ENCODE results near the gene NDUFAF7. TPM values are rescaled to one million over a fixed set of nuclear protein-coding genes. Genes with fewer than 3 reads are reported as not detected.
"Not testable (repeated sequence)": the region's sequence is repeated elsewhere in the genome, so short reads cannot be mapped to it uniquely, and the experiment has no call there.

The NDUFAF7 gene
- total RNA-seq: 10 to 100 TPM; 17.9 to 21.7 TPM

- peak; percentile 91 for DNase-seq
- Mint-ChIP-seq H3K27me3 (no peaks in the 10 kb centered on the region), H3K9me3 (peaks cover 3% of the 10 kb centered on the region), H3K4me1 (peaks cover 29% of the 10 kb centered on the region), H3K27ac (no peak within 1 kb of the TSS), H3K4me3 (no peak within 1 kb of the TSS), H3K36me3 (ENCODE audit: low read depth) (peaks cover 28% of the 10 kb centered on the region)
- CTCF ChIA-PET: interaction anchor here (0.9 to 1.4 kb wide), 4 partner anchors 14 to 120 kb away, joined by 3 to 6 read pairs (median 4); partner anchors contain the start of gene EIF2AK2
- POLR2A ChIA-PET: no interaction called here
Observed at GRCh38 chr2:37231241-37232130, at the start of gene NDUFAF7, which contains the start of gene CEBPZ. NDUFAF7 (plus strand) TSS chr2:37231658; CDS start chr2:37231706, 48 bp downstream. CEBPZ (minus strand) TSS chr2:37231596; CDS start chr2:37231567, 29 bp downstream.

GRCh38 chr2:37181726-37182684 lies 49.5 kb upstream of the NDUFAF7 start:
- ChIA-PET CTCF (interaction anchor here (0.6 to 2.0 kb wide), 2 partner anchors 11 to 16 kb away, joined by 4 read pairs; no protein-coding TSS in a partner anchor), POLR2A (no interaction called here)
- Mint-ChIP-seq H3K4me3 (no peak overlapping the region), H3K36me3 (ENCODE audit: low read depth) (no peaks in the 10 kb centered on the region), H3K27me3 (peaks cover 34% of the 10 kb centered on the region), H3K27ac (no peak overlapping the region), H3K9me3 (no peaks in the 10 kb centered on the region), H3K4me1 (no peaks in the 10 kb centered on the region)
- no peak for DNase-seq

GRCh38 chr2:37188570-37188969 lies 42.9 kb upstream of the NDUFAF7 start, which contains the start of gene SULT6B1:
SULT6B1 (minus strand) TSS chr2:37188670; CDS start chr2:37188640, 30 bp downstream.
- no peak for DNase-seq
- Mint-ChIP-seq H3K4me3 (no peak within 1 kb of the TSS), H3K9me3 (no peaks in the 10 kb centered on the region), H3K36me3 (ENCODE audit: low read depth) (no peaks in the 10 kb centered on the region), H3K27ac (no peak within 1 kb of the TSS), H3K4me1 (peaks cover 4% of the 10 kb centered on the region), H3K27me3 (peaks cover 13% of the 10 kb centered on the region)
- POLR2A ChIA-PET: no interaction called here
- CTCF ChIA-PET: no interaction called here

GRCh38 chr2:37189452-37190153 lies 41.9 kb upstream of the NDUFAF7 start:
- Mint-ChIP-seq H3K9me3 (no peaks in the 10 kb centered on the region), H3K27me3 (peaks cover 9% of the 10 kb centered on the region), H3K27ac (no peak overlapping the region), H3K36me3 (ENCODE audit: low read depth) (no peaks in the 10 kb centered on the region), H3K4me3 (no peak overlapping the region), H3K4me1 (peaks cover 4% of the 10 kb centered on the region)
- DNase-seq: no peak
- ChIA-PET POLR2A (no interaction called here), CTCF (interaction anchor here (0.8 to 1.0 kb wide), 2 partner anchors 21 to 187 kb away, joined by 3 read pairs; no protein-coding TSS in a partner anchor)

- no peak overlapping the region for H3K4me3 Mint-ChIP-seq
- POLR2A ChIA-PET: no interaction called here
- peaks cover 4% of the 10 kb centered on the region for H3K4me1 Mint-ChIP-seq
- H3K27me3 Mint-ChIP-seq: peaks cover 9% of the 10 kb centered on the region
- CTCF ChIA-PET: interaction anchor here (0.8 to 1.0 kb wide), 2 partner anchors 19 to 187 kb away, joined by 3 to 4 read pairs; no protein-coding TSS in a partner anchor
- no peak overlapping the region for H3K27ac Mint-ChIP-seq
- no peaks in the 10 kb centered on the region for H3K9me3 Mint-ChIP-seq
- H3K36me3 Mint-ChIP-seq (ENCODE audit: low read depth): no peaks in the 10 kb centered on the region
- DNase-seq: no peak
Observed at GRCh38 chr2:37190290-37190689, 41.2 kb upstream of the NDUFAF7 start.

GRCh38 chr2:37191253-37191652 lies 40.2 kb upstream of the NDUFAF7 start:
- Mint-ChIP-seq H3K4me3 (no peak overlapping the region), H3K4me1 (peaks cover 6% of the 10 kb centered on the region), H3K36me3 (ENCODE audit: low read depth) (peaks cover 1% of the 10 kb centered on the region), H3K27ac (no peak overlapping the region), H3K27me3 (peaks cover 9% of the 10 kb centered on the region), H3K9me3 (no peaks in the 10 kb centered on the region)
- POLR2A ChIA-PET: no interaction called here
- DNase-seq: no peak
- CTCF ChIA-PET: interaction anchor here (0.6 to 1.4 kb wide), 3 partner anchors 14 to 825 kb away, joined by 3 to 4 read pairs (median 3); no protein-coding TSS in a partner anchor

- peaks cover 8% of the 10 kb centered on the region for H3K4me1 Mint-ChIP-seq
- ChIA-PET CTCF (interaction anchor here (0.6 to 1.4 kb wide), 2 partner anchors 15 to 825 kb away, joined by 3 read pairs; no protein-coding TSS in a partner anchor), POLR2A (no interaction called here)
Observed at GRCh38 chr2:37191747-37192146, 39.7 kb upstream of the NDUFAF7 start.

GRCh38 chr2:37192551-37192950 lies 38.9 kb upstream of the NDUFAF7 start:
- CTCF ChIA-PET: interaction anchor here (0.7 to 1.4 kb wide), 3 partner anchors 11 to 144 kb away, joined by 3 to 4 read pairs (median 4); no protein-coding TSS in a partner anchor
- Mint-ChIP-seq H3K27me3 (peaks cover 8% of the 10 kb centered on the region), H3K4me1 (peaks cover 15% of the 10 kb centered on the region), H3K36me3 (ENCODE audit: low read depth) (peaks cover 9% of the 10 kb centered on the region), H3K27ac (no peak overlapping the region), H3K4me3 (no peak overlapping the region), H3K9me3 (no peaks in the 10 kb centered on the region)
- POLR2A ChIA-PET: no interaction called here
- no peak for DNase-seq

More at GRCh38 chr2:37191747-37192146, 39.7 kb upstream of the NDUFAF7 start:
- H3K27ac Mint-ChIP-seq: no peak overlapping the region
- H3K27me3 Mint-ChIP-seq: peaks cover 9% of the 10 kb centered on the region
- H3K9me3 Mint-ChIP-seq: no peaks in the 10 kb centered on the region
- no peak overlapping the region for H3K4me3 Mint-ChIP-seq
- DNase-seq: no peak
- peaks cover 3% of the 10 kb centered on the region for H3K36me3 Mint-ChIP-seq (ENCODE audit: low read depth)

GRCh38 chr2:37195862-37196319 lies 35.6 kb upstream of the NDUFAF7 start:
- peaks cover 27% of the 10 kb centered on the region for H3K36me3 Mint-ChIP-seq (ENCODE audit: low read depth)
- DNase-seq, CTCF ChIA-PET, H3K9me3 Mint-ChIP-seq, POLR2A ChIA-PET, H3K27me3 Mint-ChIP-seq: not testable (repeated sequence)
- peak overlapping the region; percentile 95 for H3K27ac Mint-ChIP-seq
- H3K4me3 Mint-ChIP-seq: peak overlapping the region; percentile 87
- H3K4me1 Mint-ChIP-seq: peaks cover 36% of the 10 kb centered on the region

GRCh38 chr2:37196320-37197195 lies 34.9 kb upstream of the NDUFAF7 start, which contains the start of gene CEBPZOS:
CEBPZOS (plus strand) TSS chr2:37196496; CDS start chr2:37199705, 3,209 bp downstream.
- H3K4me3 Mint-ChIP-seq: peak within 1 kb of the TSS; percentile 87
- DNase-seq: peak; percentile 87
- ChIA-PET CTCF (interaction anchor here (0.5 to 1.0 kb wide), 4 partner anchors 15 to 162 kb away, joined by 3 to 4 read pairs (median 3); no protein-coding TSS in a partner anchor), POLR2A (interaction anchor here (0.8 kb wide), 1 partner anchor 40 kb away, joined by 3 read pairs; the partner anchor contains the start of gene EIF2AK2)
- H3K36me3 Mint-ChIP-seq (ENCODE audit: low read depth): peaks cover 32% of the 10 kb centered on the region
- peaks cover 40% of the 10 kb centered on the region for H3K4me1 Mint-ChIP-seq
- peaks cover 3% of the 10 kb centered on the region for H3K27me3 Mint-ChIP-seq
- peak within 1 kb of the TSS; percentile 95 for H3K27ac Mint-ChIP-seq
- no peaks in the 10 kb centered on the region for H3K9me3 Mint-ChIP-seq

- no peaks in the 10 kb centered on the region for H3K27me3 Mint-ChIP-seq
- ChIA-PET POLR2A (no interaction called here), CTCF (no interaction called here)
- H3K27ac Mint-ChIP-seq: no peak overlapping the region
- no peak overlapping the region for H3K4me3 Mint-ChIP-seq
- peaks cover 4% of the 10 kb centered on the region for H3K9me3 Mint-ChIP-seq
- no peak for DNase-seq
- H3K36me3 Mint-ChIP-seq (ENCODE audit: low read depth): peaks cover 46% of the 10 kb centered on the region
- H3K4me1 Mint-ChIP-seq: peaks cover 46% of the 10 kb centered on the region
Observed at GRCh38 chr2:37198681-37199065, 32.8 kb upstream of the NDUFAF7 start.
